ENCODE data around the gene BECN2.

Gene BECN2
- 0 reads per million in 4 experiments for total RNA-seq

GRCh38 chr1:241957692-241958494 is at the start of gene BECN2:
Gene BECN2 (plus strand): TSS chr1:241957767. CDS start chr1:241957767, 0 bp downstream.
- no peak for DNase-seq

GRCh38 chr1:241916196-241916595 is 41.4 kb upstream of the BECN2 start:
- no peak for DNase-seq

GRCh38 chr1:241917487-241917886 is 40.1 kb upstream of the BECN2 start:
- no peak for DNase-seq

- no peak for DNase-seq
Measured at GRCh38 chr1:241918879-241919278, 38.7 kb upstream of the BECN2 start.

- DNase-seq = no peak
Measured at GRCh38 chr1:241924080-241924808, 33.3 kb upstream of the BECN2 start.

GRCh38 chr1:241926141-241926540 is 31.4 kb upstream of the BECN2 start:
- DNase-seq = no peak

- no peak for DNase-seq
Measured at GRCh38 chr1:241927321-241927720, 30.2 kb upstream of the BECN2 start.

- DNase-seq = no peak
Measured at GRCh38 chr1:241932845-241933244, 24.7 kb upstream of the BECN2 start.

GRCh38 chr1:241934201-241934848 is 23.2 kb upstream of the BECN2 start:
- no peak for DNase-seq

GRCh38 chr1:241934866-241935265 is 22.7 kb upstream of the BECN2 start:
- DNase-seq = no peak

GRCh38 chr1:241939798-241940197 is 17.8 kb upstream of the BECN2 start:
- no peak for DNase-seq

- DNase-seq = no peak
Measured at GRCh38 chr1:241942738-241943137, 14.8 kb upstream of the BECN2 start.

GRCh38 chr1:241944300-241944699 is 13.3 kb upstream of the BECN2 start:
- no peak for DNase-seq

GRCh38 chr1:241947354-241947753 is 10.2 kb upstream of the BECN2 start:
- no peak for DNase-seq

- no peak for DNase-seq
Measured at GRCh38 chr1:241950390-241950789, 7.2 kb upstream of the BECN2 start.

GRCh38 chr1:241962153-241962552 is 4.6 kb downstream of the BECN2 start:
- no peak for DNase-seq

- DNase-seq = no peak
Measured at GRCh38 chr1:241963722-241964121, 6.2 kb downstream of the BECN2 start.

GRCh38 chr1:241964550-241965282 is 7.1 kb downstream of the BECN2 start:
- no peak for DNase-seq

GRCh38 chr1:241968611-241969010 is 11.0 kb downstream of the BECN2 start:
- no peak for DNase-seq

GRCh38 chr1:241972703-241973369 is 15.3 kb downstream of the BECN2 start:
- DNase-seq = no peak

GRCh38 chr1:241976229-241976628 is 18.7 kb downstream of the BECN2 start:
- no peak for DNase-seq

GRCh38 chr1:241979071-241979470 is 21.5 kb downstream of the BECN2 start:
- no peak for DNase-seq
